ENCODE measurements around the gene SAT2.

Gene SAT2

GRCh38 chr17:7615265-7615747 lies 12.3 kb downstream of the SAT2 start:
- TF ChIP-seq ZFP30 (CRISPR knock-in tag; IDR thresholded peaks at IDR 0.05) (no peak), ZNF565 (CRISPR knock-in tag; conservative IDR thresholded peaks at IDR 0.05; ENCODE audit: low read depth) (no peak), GLIS3 (CRISPR knock-in tag; IDR thresholded peaks at IDR 0.05) (no peak), POU6F1 (CRISPR knock-in tag; IDR thresholded peaks at IDR 0.05; ENCODE audit: borderline replicate concordance, low read depth) (no peak)
- no peak for ATAC-seq

- TF ChIP-seq TOX (CRISPR knock-in tag; IDR thresholded peaks at IDR 0.05; ENCODE audit: borderline replicate concordance): no peak
- no peak for TF ChIP-seq ZNF8 (CRISPR knock-in tag; IDR thresholded peaks at IDR 0.05)
- TF ChIP-seq OSR1 (CRISPR knock-in tag; IDR thresholded peaks at IDR 0.05): no peak
- TF ChIP-seq PATZ1 (CRISPR knock-in tag; IDR thresholded peaks at IDR 0.05; ENCODE audit: borderline replicate concordance): 0 out of 2 replicates have a peak, but pooled peaks have one; percentile 29
- peak; percentile 96 for ATAC-seq
These were observed 13.0 kb downstream of the SAT2 start, which contains the start of gene FXR2 for GRCh38 chr17:7614425-7615264. FXR2 (minus strand) TSS chr17:7614897; CDS start chr17:7614532, 365 bp downstream.

GRCh38 chr17:7613769-7614424 lies 13.7 kb downstream of the SAT2 start:
- peak; percentile 5; the same call in 2 of the 3 replicates for ATAC-seq
- TF ChIP-seq TCF4 (CRISPR knock-in tag; IDR thresholded peaks at IDR 0.05; ENCODE audit: borderline replicate concordance) (no peak), TSHZ2 (CRISPR knock-in tag; IDR thresholded peaks at IDR 0.05) (no peak), CSRNP3 (CRISPR knock-in tag; IDR thresholded peaks at IDR 0.05) (no peak), ZFP30 (CRISPR knock-in tag; IDR thresholded peaks at IDR 0.05) (no peak), ZFP3 (CRISPR knock-in tag; IDR thresholded peaks at IDR 0.05) (no peak), GLIS3 (CRISPR knock-in tag; IDR thresholded peaks at IDR 0.05) (no peak), ISL1 (CRISPR knock-in tag; IDR thresholded peaks at IDR 0.05) (no peak), BACH2 (CRISPR knock-in tag; IDR thresholded peaks at IDR 0.05; ENCODE audit: borderline replicate concordance) (no peak), ARNTL (CRISPR knock-in tag; IDR thresholded peaks at IDR 0.05; ENCODE audit: borderline replicate concordance, low read depth) (no peak), POU6F1 (CRISPR knock-in tag; IDR thresholded peaks at IDR 0.05; ENCODE audit: borderline replicate concordance, low read depth) (no peak), ZNF70 (CRISPR knock-in tag; IDR thresholded peaks at IDR 0.05) (no peak), ZNF565 (CRISPR knock-in tag; conservative IDR thresholded peaks at IDR 0.05; ENCODE audit: low read depth) (no peak)
